Neuronal stem cell (in vitro differentiated cells): ENCODE results near the gene EIF3L.

Experiments
- DNase-seq: peaks from one replicate; pipeline ENCODE4 v3.0.0-alpha.2; 2013; ENCODE audit warnings: low spot score
- H2AFZ ChIP-seq: one replicate; pipeline ENCODE4 v1.6.1; 2013; ENCODE audit warnings: mild to moderate bottlenecking, low read length, inconsistent platforms
- H2AK5ac ChIP-seq: 2 replicates; pipeline ENCODE4 v1.6.1; 2013; ENCODE audit warnings: low read depth, mild to moderate bottlenecking, inconsistent platforms, low read length, moderate library complexity, mixed read lengths
- H2BK120ac ChIP-seq: 2 replicates; pipeline ENCODE4 v1.6.1; 2013; ENCODE audit warnings: low read depth, mild to moderate bottlenecking, inconsistent platforms, low read length, moderate library complexity, mixed read lengths
- H2BK12ac ChIP-seq: one replicate; pipeline ENCODE4 v1.6.1; 2013; ENCODE audit warnings: low read length, inconsistent platforms
- H2BK15ac ChIP-seq: 2 replicates; pipeline ENCODE4 v1.6.1; 2013; ENCODE audit warnings: mild to moderate bottlenecking, low read length, inconsistent platforms, mixed read lengths
- H2BK5ac ChIP-seq: one replicate; pipeline ENCODE4 v1.6.1; 2013; ENCODE audit warnings: inconsistent platforms, mild to moderate bottlenecking, low read length, moderate library complexity
- H3K14ac ChIP-seq: one replicate; pipeline ENCODE4 v1.6.1; 2013; ENCODE audit warnings: low read length, inconsistent platforms
- H3K18ac ChIP-seq: 2 replicates; pipeline ENCODE4 v1.6.1; 2013; ENCODE audit warnings: low read length, inconsistent platforms
- H3K23ac ChIP-seq: 2 replicates; pipeline ENCODE4 v1.6.1; 2013; ENCODE audit warnings: low read depth, mild to moderate bottlenecking, mixed read lengths, low read length, inconsistent platforms; ENCODE audit not compliant: poor library complexity
- H3K27ac ChIP-seq: replicated peaks from 3 replicates; pipeline ENCODE4 v1.5.1; 2013; ENCODE audit warnings: low read length, inconsistent platforms
- H3K27me3 ChIP-seq, 3 experiments: 2 replicates each; pipeline ENCODE4 v1.6.1; 2013; ENCODE audit warnings: low read length in 3 of 3, mild to moderate bottlenecking in 2 of 3, inconsistent platforms in 1 of 3, low read depth in 1 of 3, mixed read lengths in 1 of 3, moderate library complexity in 1 of 3; ENCODE audit not compliant: control insufficient read depth in 3 of 3, insufficient read depth in 3 of 3
- H3K36me3 ChIP-seq, 2 donors: replicated peaks in 1 of 2; 2 replicates each; pipeline ENCODE4 v1.6.1; 2013; ENCODE audit warnings: low read length in 2 of 2; ENCODE audit not compliant: control insufficient read depth in 2 of 2, insufficient read depth in 2 of 2
- H3K4ac ChIP-seq: 2 replicates; pipeline ENCODE4 v1.6.1; 2013; ENCODE audit warnings: inconsistent platforms, mild to moderate bottlenecking, low read length, moderate library complexity
- H3K4me1 ChIP-seq, 2 donors: 1 replicate in 1 of 2; 2 replicates in 1 of 2; pipeline ENCODE4 v1.6.1; 2013; ENCODE audit warnings: low read length in 2 of 2, low read depth in 1 of 2; ENCODE audit not compliant: control insufficient read depth in 2 of 2, insufficient read depth in 1 of 2
- H3K4me2 ChIP-seq: one replicate; pipeline ENCODE4 v1.6.1; 2013; ENCODE audit warnings: mild to moderate bottlenecking, low read length, inconsistent platforms; ENCODE audit not compliant: insufficient read depth, poor library complexity, severe bottlenecking
- H3K4me3 ChIP-seq, 2 donors: 2 replicates each; pipeline ENCODE4 v1.5.1; 2013; ENCODE audit warnings: low read length in 2 of 2, mild to moderate bottlenecking in 2 of 2, inconsistent platforms in 1 of 2, moderate library complexity in 1 of 2
- H3K79me1 ChIP-seq: one replicate; pipeline ENCODE4 v1.6.1; 2013; ENCODE audit warnings: low read depth, mild to moderate bottlenecking, inconsistent platforms, low read length, moderate library complexity
- H3K9ac ChIP-seq: one replicate; pipeline ENCODE4 v1.6.1; 2013; ENCODE audit warnings: mild to moderate bottlenecking, low read depth, low read length, inconsistent platforms; ENCODE audit not compliant: poor library complexity
- H3K9me3 ChIP-seq, 2 donors: replicated peaks in 1 of 2; 2 replicates each; pipeline versions ENCODE3 to v1.6.1; 2013; ENCODE audit warnings: low read length in 2 of 2, mild to moderate bottlenecking in 2 of 2, inconsistent platforms in 1 of 2, low read depth in 1 of 2, mixed read lengths in 1 of 2, moderate library complexity in 1 of 2; ENCODE audit not compliant: control insufficient read depth in 2 of 2, insufficient read depth in 1 of 2
- H4K8ac ChIP-seq: one replicate; pipeline ENCODE4 v1.6.1; 2013; ENCODE audit warnings: low read depth, mild to moderate bottlenecking, inconsistent platforms, low read length, moderate library complexity
- H4K91ac ChIP-seq: one replicate; pipeline ENCODE4 v1.6.1; 2013; ENCODE audit warnings: low read length, low read depth, mild to moderate bottlenecking, inconsistent platforms; ENCODE audit not compliant: poor library complexity
- WGBS, 2 donors: extraction: QIAGEN DNeasy Blood & Tissue Kit; methylation state at CpG; one replicate each; pipeline ENCODE4 v1.1.7; 2013; ENCODE audit warnings: missing lambda C conversion rate in 2 of 2, mixed read lengths in 1 of 2; ENCODE audit not compliant: insufficient read length in 2 of 2, insufficient replicate concordance in 1 of 2; ENCODE audit errors: extremely low coverage in 2 of 2; 5-methylcytosine and 5-hydroxymethylcytosine counted together

The EIF3L gene

GRCh38 chr22:37855462-37855861 lies 6.2 kb downstream of the EIF3L start:
- Histone ChIP-seq H2BK5ac (no peak overlapping the region), H3K4me1 (peaks cover 0 to 2% of the 10 kb centered on the region in 2 donors), H2BK120ac (no peak overlapping the region), H2BK15ac (no peak overlapping the region), H3K23ac (no peak overlapping the region), H3K4me2 (no peak overlapping the region), H3K9me3 (no peaks in the 10 kb centered on the region), H3K9ac (no peak overlapping the region), H3K4me3 (no peak overlapping the region), H3K79me1 (no peaks in the 10 kb centered on the region), H4K91ac (no peak overlapping the region), H3K27me3 (no peaks in the 10 kb centered on the region), H3K18ac (no peak overlapping the region), H2AK5ac (no peak overlapping the region), H2AFZ (no peak overlapping the region), H3K14ac (no peak overlapping the region), H2BK12ac (no peak overlapping the region), H4K8ac (no peak overlapping the region), H3K27ac (no peak overlapping the region), H3K4ac (no peak overlapping the region), H3K36me3 (peaks cover 41 to 95% of the 10 kb centered on the region in 2 donors)
- WGBS, 2 donors: no CpG with 5 or more reads among the region's 2 CpGs
- no peak for DNase-seq

GRCh38 chr22:37860796-37861421 lies 11.7 kb downstream of the EIF3L start:
- H3K9me3 ChIP-seq: no peaks in the 10 kb centered on the region
- H2BK120ac ChIP-seq: no peak overlapping the region
- no peak overlapping the region for H2AK5ac ChIP-seq
- peaks cover 0 to 4% of the 10 kb centered on the region in 2 donors for H3K4me1 ChIP-seq
- H4K91ac ChIP-seq: no peak overlapping the region
- no peak overlapping the region for H3K4me2 ChIP-seq
- H3K27ac ChIP-seq: no peak overlapping the region
- no peak overlapping the region for H2BK12ac ChIP-seq
- no CpG with 5 or more reads among the region's 7 CpGs for WGBS, 2 donors
- H3K36me3 ChIP-seq: peaks cover 44 to 95% of the 10 kb centered on the region in 2 donors
- H3K79me1 ChIP-seq: no peaks in the 10 kb centered on the region
- H3K27me3 ChIP-seq: no peaks in the 10 kb centered on the region
- no peak overlapping the region for H3K14ac ChIP-seq
- no peak overlapping the region for H4K8ac ChIP-seq
- no peak overlapping the region for H3K4ac ChIP-seq
- no peak overlapping the region for H2BK15ac ChIP-seq
- no peak overlapping the region for H3K18ac ChIP-seq
- H2BK5ac ChIP-seq: no peak overlapping the region
- DNase-seq: no peak
- H3K4me3 ChIP-seq: no peak overlapping the region
- no peak overlapping the region for H3K23ac ChIP-seq
- no peak overlapping the region for H3K9ac ChIP-seq
- no peak overlapping the region for H2AFZ ChIP-seq

GRCh38 chr22:37862570-37863325 lies 13.5 kb downstream of the EIF3L start:
- no peak overlapping the region for H3K23ac ChIP-seq
- no peak overlapping the region for H2BK120ac ChIP-seq
- H3K14ac ChIP-seq: no peak overlapping the region
- H3K36me3 ChIP-seq: peaks cover 43 to 95% of the 10 kb centered on the region in 2 donors
- H3K9ac ChIP-seq: no peak overlapping the region
- H2AK5ac ChIP-seq: no peak overlapping the region
- H2BK15ac ChIP-seq: no peak overlapping the region
- no CpG with 5 or more reads among the region's 7 CpGs for WGBS, 2 donors
- no peak overlapping the region for H3K4ac ChIP-seq
- H3K4me2 ChIP-seq: no peak overlapping the region
- H2BK12ac ChIP-seq: no peak overlapping the region
- H3K79me1 ChIP-seq: no peaks in the 10 kb centered on the region
- H3K27me3 ChIP-seq: no peaks in the 10 kb centered on the region
- H2BK5ac ChIP-seq: no peak overlapping the region
- H3K4me3 ChIP-seq: no peak overlapping the region
- no peak overlapping the region for H2AFZ ChIP-seq
- H3K18ac ChIP-seq: no peak overlapping the region
- no peak overlapping the region for H3K27ac ChIP-seq
- H4K8ac ChIP-seq: no peak overlapping the region
- H4K91ac ChIP-seq: no peak overlapping the region
- no peak for DNase-seq
- no peaks in the 10 kb centered on the region for H3K9me3 ChIP-seq
- peaks cover 0 to 4% of the 10 kb centered on the region in 2 donors for H3K4me1 ChIP-seq

GRCh38 chr22:37865510-37865909 lies 16.3 kb downstream of the EIF3L start:
- no peak overlapping the region for H3K14ac ChIP-seq
- no peak overlapping the region for H3K27ac ChIP-seq
- no peak overlapping the region for H2AK5ac ChIP-seq
- no peak overlapping the region for H3K23ac ChIP-seq
- no peak overlapping the region for H3K4me3 ChIP-seq
- no peak overlapping the region for H2AFZ ChIP-seq
- H2BK15ac ChIP-seq: no peak overlapping the region
- no peak overlapping the region for H4K91ac ChIP-seq
- no peak for DNase-seq
- H3K4me1 ChIP-seq: peaks cover 0 to 4% of the 10 kb centered on the region in 2 donors
- no peak overlapping the region for H3K4me2 ChIP-seq
- no CpG with 5 or more reads among the region's 6 CpGs for WGBS, 2 donors
- no peak overlapping the region for H3K18ac ChIP-seq
- no peak overlapping the region for H2BK12ac ChIP-seq
- H3K4ac ChIP-seq: no peak overlapping the region
- H4K8ac ChIP-seq: no peak overlapping the region
- no peaks in the 10 kb centered on the region for H3K27me3 ChIP-seq
- H3K9me3 ChIP-seq: no peaks in the 10 kb centered on the region
- no peaks in the 10 kb centered on the region for H3K79me1 ChIP-seq
- peaks cover 50 to 97% of the 10 kb centered on the region in 2 donors for H3K36me3 ChIP-seq
- H2BK120ac ChIP-seq: no peak overlapping the region
- H2BK5ac ChIP-seq: no peak overlapping the region
- no peak overlapping the region for H3K9ac ChIP-seq
